ENCODE data around the gene TAAR2. TPM values are rescaled to one million over a fixed set of nuclear protein-coding genes. Genes with fewer than 3 reads are reported as not detected.
"Not testable (repeated sequence)": the region's sequence is repeated elsewhere in the genome, so short reads cannot be mapped to it uniquely, and the experiment has no call there.

TAAR2 gene
- total and polyA plus RNA-seq, 3 experiments from 2014 or later, result not detected

DNA sequence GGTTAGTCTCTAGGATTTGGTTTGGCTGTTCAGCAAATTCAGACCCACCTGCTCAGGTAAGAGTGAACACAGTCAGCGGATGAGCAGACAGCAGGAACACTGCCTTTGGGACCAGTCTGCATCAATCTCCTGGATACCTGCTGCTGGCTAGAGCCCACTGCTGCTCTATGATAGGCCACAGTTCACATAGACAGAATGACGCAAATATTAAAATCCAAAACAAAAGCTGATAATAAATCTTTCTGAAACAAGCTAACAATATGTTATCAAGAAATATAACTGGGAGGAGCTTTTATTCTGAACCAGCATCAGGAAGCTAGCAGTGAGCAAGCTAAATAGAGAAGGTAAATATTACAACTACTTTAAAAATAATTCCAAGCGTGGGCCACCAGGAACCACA, 35.0 kb upstream of the TAAR2 start, which contains the start of gene TAAR1:
TAAR1 (minus strand) TSS at position 101 of the 400 bp plus-strand sequence. CDS start 13,179 bp downstream, outside the sequence.
- no peaks in the 10 kb centered on the region for H3K9me3 Mint-ChIP-seq
- Histone ChIP-seq H3K4me3 (ENCODE audit: low read length) (no peak within 1 kb of the TSS), H3K27me3 (ENCODE audit: insufficient read depth, low read length, poor library complexity, severe bottlenecking) (no peaks in the 10 kb centered on the region), H3K27ac (ENCODE audit: low read depth, low read length) (no peak within 1 kb of the TSS), H3K36me3 (ENCODE audit: insufficient read depth, low read length) (no peaks in the 10 kb centered on the region), H3K9me3 (ENCODE audit: low read length) (no peaks in the 10 kb centered on the region), H3K4me1 (ENCODE audit: insufficient read depth, low read length) (no peaks in the 10 kb centered on the region)
- H3K36me3 Mint-ChIP-seq, result no peaks in the 10 kb centered on the region
- CTCF ChIA-PET, result interaction anchor here (1.3 kb wide), 1 partner anchor 11 kb away, joined by 4 read pairs; no protein-coding TSS in a partner anchor
- no peaks in the 10 kb centered on the region for H3K27me3 Mint-ChIP-seq
- H3K4me3 Mint-ChIP-seq, result no peak within 1 kb of the TSS
- H3K27ac Mint-ChIP-seq, result no peak within 1 kb of the TSS
- peaks cover 0 to 6% (median 0%) of the 10 kb centered on the region in 3 donors for H3K4me1 Mint-ChIP-seq
- DNase-seq, result no peak
- POLR2A ChIA-PET, result no interaction called here

DNA sequence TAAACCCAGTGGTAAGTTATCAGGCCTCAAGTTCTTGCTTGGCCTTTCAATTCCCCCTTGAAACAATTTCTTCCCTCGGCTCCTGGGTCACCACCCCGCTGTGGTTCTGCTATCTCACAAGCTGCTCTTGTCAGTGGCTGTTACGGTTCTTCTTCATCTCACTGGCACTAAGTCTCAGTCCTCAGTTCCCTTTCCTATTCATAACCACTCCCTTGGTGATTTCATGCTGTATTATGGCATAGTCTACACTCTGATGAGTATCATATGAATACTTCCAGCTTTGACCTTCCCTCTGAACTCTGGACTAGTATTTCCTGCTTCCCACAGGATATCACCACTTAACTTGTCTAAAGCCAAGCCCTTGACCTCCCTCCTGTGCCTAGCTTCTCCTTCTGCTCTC, 27.0 kb upstream of the TAAR2 start:
- no peaks in the 10 kb centered on the region for H3K36me3 ChIP-seq (ENCODE audit: insufficient read depth, low read length)
- no peak for DNase-seq
- H3K9me3 Mint-ChIP-seq, result no peaks in the 10 kb centered on the region
- ChIA-PET CTCF (no interaction called here), POLR2A (no interaction called here)
- no peak overlapping the region for H3K27ac ChIP-seq (ENCODE audit: low read depth, low read length)
- H3K27me3 ChIP-seq (ENCODE audit: insufficient read depth, low read length, poor library complexity, severe bottlenecking), result no peaks in the 10 kb centered on the region
- peaks cover 7 to 8% (median 7%) of the 10 kb centered on the region in 3 donors for H3K4me1 Mint-ChIP-seq
- H3K27me3 Mint-ChIP-seq, result no peaks in the 10 kb centered on the region
- H3K27ac Mint-ChIP-seq, result no peak overlapping the region
- H3K9me3 ChIP-seq (ENCODE audit: low read length), result no peaks in the 10 kb centered on the region
- no peak overlapping the region for H3K4me3 ChIP-seq (ENCODE audit: low read length)
- H3K36me3 Mint-ChIP-seq, result no peaks in the 10 kb centered on the region
- H3K4me1 ChIP-seq (ENCODE audit: insufficient read depth, low read length), result no peaks in the 10 kb centered on the region
- H3K4me3 Mint-ChIP-seq, result no peak overlapping the region

DNA sequence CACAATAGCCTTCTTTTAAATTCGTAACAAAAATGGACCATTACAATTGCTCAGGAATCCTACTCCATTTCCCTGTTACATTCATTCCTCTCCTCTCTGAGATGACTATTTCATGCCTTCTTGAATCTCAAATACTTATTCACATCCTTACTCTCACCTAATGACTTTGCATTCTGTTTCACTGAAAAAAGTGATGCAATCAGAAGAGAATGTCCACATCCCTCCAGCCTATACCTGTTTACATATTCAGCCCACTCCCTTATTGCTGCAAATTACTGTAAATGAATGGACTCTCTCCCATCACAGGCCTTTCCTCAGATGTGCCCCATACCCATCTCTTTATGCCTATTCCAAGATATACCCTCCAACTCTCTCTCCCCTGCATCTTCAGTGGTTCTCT, 26.4 kb upstream of the TAAR2 start:
- Histone ChIP-seq H3K4me3 (ENCODE audit: low read length) (no peak overlapping the region), H3K27me3 (ENCODE audit: insufficient read depth, low read length, poor library complexity, severe bottlenecking) (no peaks in the 10 kb centered on the region), H3K9me3 (ENCODE audit: low read length) (no peaks in the 10 kb centered on the region), H3K4me1 (ENCODE audit: insufficient read depth, low read length) (no peaks in the 10 kb centered on the region), H3K36me3 (ENCODE audit: insufficient read depth, low read length) (no peaks in the 10 kb centered on the region), H3K27ac (ENCODE audit: low read depth, low read length) (no peak overlapping the region)
- no peaks in the 10 kb centered on the region for H3K36me3 Mint-ChIP-seq
- H3K9me3 Mint-ChIP-seq, result no peaks in the 10 kb centered on the region
- no peaks in the 10 kb centered on the region for H3K27me3 Mint-ChIP-seq
- H3K4me1 Mint-ChIP-seq, result peaks cover 7 to 8% (median 7%) of the 10 kb centered on the region in 3 donors
- no peak overlapping the region for H3K27ac Mint-ChIP-seq
- ChIA-PET POLR2A (no interaction called here), CTCF (no interaction called here)
- H3K4me3 Mint-ChIP-seq, result no peak overlapping the region
- DNase-seq, result no peak

DNA sequence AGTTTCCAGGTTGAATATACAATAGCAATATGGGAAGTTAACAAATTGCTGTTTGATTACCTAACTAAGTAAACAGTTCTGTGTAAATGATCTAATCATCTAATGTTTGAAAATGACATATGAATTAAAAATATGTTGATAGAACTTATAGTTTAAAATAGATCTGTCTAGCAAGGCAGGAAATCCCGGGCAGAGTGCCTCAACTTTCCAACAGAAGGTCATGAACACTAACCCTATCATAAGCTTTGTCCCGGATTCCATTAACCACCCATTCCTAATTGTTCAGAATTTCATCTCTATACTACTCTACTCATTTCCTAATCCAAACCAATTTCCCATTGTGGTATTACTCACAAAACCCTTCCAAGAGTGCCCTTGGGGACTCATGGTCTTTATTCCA, 24.8 kb upstream of the TAAR2 start:
- H3K27me3 Mint-ChIP-seq, result no peaks in the 10 kb centered on the region

DNA sequence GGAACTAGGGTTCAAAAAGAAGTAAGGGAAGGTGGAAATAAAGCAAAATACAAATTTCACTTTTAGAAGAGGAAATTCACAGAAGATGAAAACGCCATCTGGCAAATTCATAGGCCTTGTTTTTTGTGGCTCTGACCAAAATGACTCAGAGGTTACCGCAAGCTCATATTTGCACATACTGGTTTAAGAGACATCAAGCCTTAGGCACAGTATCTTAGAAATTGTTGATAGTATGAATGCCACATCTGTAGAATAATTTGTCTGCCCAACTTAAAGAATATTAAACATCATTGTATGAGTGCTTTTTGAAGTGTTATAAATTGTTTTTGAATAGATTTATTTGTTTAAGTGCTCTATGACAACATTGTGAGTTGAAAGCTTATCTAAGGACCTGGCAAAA, 24.3 kb upstream of the TAAR2 start:
- Mint-ChIP-seq H3K36me3 (no peaks in the 10 kb centered on the region), H3K4me1 (peaks cover 7 to 8% (median 7%) of the 10 kb centered on the region in 3 donors), H3K27me3 (no peaks in the 10 kb centered on the region), H3K27ac (peak overlapping the region in 2 of 8 donors; percentile 13 to 76), H3K4me3 (peak overlapping the region in 1 of 7 donors; percentile 0), H3K9me3 (no peaks in the 10 kb centered on the region)
- H3K9me3 ChIP-seq (ENCODE audit: low read length), result no peaks in the 10 kb centered on the region
- ChIA-PET CTCF (interaction anchor here (2.1 kb wide), 1 partner anchor 150 kb away, joined by 5 read pairs; the partner anchor contains the start of gene SLC18B1), POLR2A (no interaction called here)
- no peak overlapping the region for H3K27ac ChIP-seq (ENCODE audit: low read depth, low read length)
- no peaks in the 10 kb centered on the region for H3K36me3 ChIP-seq (ENCODE audit: insufficient read depth, low read length)
- DNase-seq, result peak in 2 of 5 donors; percentile 27 to 58
- H3K4me3 ChIP-seq (ENCODE audit: low read length), result no peak overlapping the region
- no peaks in the 10 kb centered on the region for H3K4me1 ChIP-seq (ENCODE audit: insufficient read depth, low read length)
- no peaks in the 10 kb centered on the region for H3K27me3 ChIP-seq (ENCODE audit: insufficient read depth, low read length, poor library complexity, severe bottlenecking)

More for the DNA sequence above, 24.8 kb upstream of the TAAR2 start:
- H3K27ac ChIP-seq (ENCODE audit: low read depth, low read length), result no peak overlapping the region
- Mint-ChIP-seq H3K9me3 (no peaks in the 10 kb centered on the region), H3K4me1 (peaks cover 7 to 8% (median 7%) of the 10 kb centered on the region in 3 donors), H3K27ac (no peak overlapping the region), H3K4me3 (no peak overlapping the region), H3K36me3 (no peaks in the 10 kb centered on the region)
- ChIA-PET POLR2A (no interaction called here), CTCF (interaction anchor here (2.1 kb wide), 1 partner anchor 149 kb away, joined by 5 read pairs; the partner anchor contains the start of gene SLC18B1)
- H3K4me3 ChIP-seq (ENCODE audit: low read length), result no peak overlapping the region
- no peak for DNase-seq
- H3K36me3 ChIP-seq (ENCODE audit: insufficient read depth, low read length), result no peaks in the 10 kb centered on the region
- no peaks in the 10 kb centered on the region for H3K9me3 ChIP-seq (ENCODE audit: low read length)
- H3K27me3 ChIP-seq (ENCODE audit: insufficient read depth, low read length, poor library complexity, severe bottlenecking), result no peaks in the 10 kb centered on the region
- H3K4me1 ChIP-seq (ENCODE audit: insufficient read depth, low read length), result no peaks in the 10 kb centered on the region

DNA sequence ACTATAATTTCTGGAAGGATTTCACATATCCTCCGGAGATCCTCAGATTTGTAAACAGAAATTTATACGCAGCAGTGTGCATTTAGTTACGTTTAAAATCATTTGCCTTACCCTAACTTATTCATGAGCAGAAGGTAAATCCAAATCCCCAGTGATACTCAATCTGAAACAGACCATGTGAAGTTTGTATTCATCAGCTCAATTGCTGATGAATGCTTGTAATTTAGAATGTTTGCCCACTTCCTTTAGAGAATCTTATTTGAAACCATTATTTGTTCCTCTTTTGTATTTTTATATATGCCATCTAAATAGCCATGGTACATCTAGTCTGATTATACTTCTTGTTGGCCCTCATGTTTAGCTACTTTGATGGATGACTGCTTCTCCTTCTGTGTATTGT, 19.5 kb upstream of the TAAR2 start:
- POLR2A ChIA-PET, result no interaction called here

DNA sequence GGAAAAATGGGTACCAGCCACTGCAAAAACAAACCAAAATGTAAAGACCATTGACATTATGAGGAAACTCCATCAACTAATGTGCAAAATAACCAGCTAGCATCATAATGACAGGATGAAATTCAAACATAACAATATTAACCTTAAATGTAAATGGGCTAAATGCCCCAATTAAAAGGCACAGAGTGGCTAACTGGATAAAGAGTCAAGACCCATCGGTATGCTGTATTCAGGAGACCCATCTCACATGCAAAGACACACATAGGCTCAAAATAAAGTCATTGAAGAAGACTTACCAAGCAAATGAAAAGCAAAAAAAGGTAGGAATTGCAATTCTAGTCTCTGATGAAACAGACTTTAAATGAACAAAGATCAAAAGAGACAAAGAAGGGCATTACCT, 13.1 kb upstream of the TAAR2 start:
- H3K27me3 ChIP-seq (ENCODE audit: insufficient read depth, low read length, poor library complexity, severe bottlenecking); H3K36me3 ChIP-seq (ENCODE audit: insufficient read depth, low read length); CTCF ChIA-PET; H3K9me3 Mint-ChIP-seq; H3K4me1 Mint-ChIP-seq; H3K27ac ChIP-seq (ENCODE audit: low read depth, low read length); H3K4me3 ChIP-seq (ENCODE audit: low read length); POLR2A ChIA-PET; H3K27ac Mint-ChIP-seq; DNase-seq; H3K36me3 Mint-ChIP-seq; H3K4me3 Mint-ChIP-seq; H3K4me1 ChIP-seq (ENCODE audit: insufficient read depth, low read length); H3K9me3 ChIP-seq (ENCODE audit: low read length): not testable (repeated sequence)
- H3K27me3 Mint-ChIP-seq, result peaks cover 8 to 53% of the 10 kb centered on the region in 2 donors

More for the DNA sequence above, 19.5 kb upstream of the TAAR2 start:
- peaks cover 0 to 6% (median 0%) of the 10 kb centered on the region in 5 donors for H3K9me3 Mint-ChIP-seq
- no peak for DNase-seq
- no peaks in the 10 kb centered on the region for H3K27me3 ChIP-seq (ENCODE audit: insufficient read depth, low read length, poor library complexity, severe bottlenecking)
- no peaks in the 10 kb centered on the region for H3K4me1 ChIP-seq (ENCODE audit: insufficient read depth, low read length)
- H3K36me3 ChIP-seq (ENCODE audit: insufficient read depth, low read length), result no peaks in the 10 kb centered on the region
- no peak overlapping the region for H3K27ac ChIP-seq (ENCODE audit: low read depth, low read length)
- H3K4me3 ChIP-seq (ENCODE audit: low read length), result no peak overlapping the region
- no peak overlapping the region for H3K27ac Mint-ChIP-seq
- peaks cover 0 to 8% of the 10 kb centered on the region in 2 donors for H3K27me3 Mint-ChIP-seq
- no peaks in the 10 kb centered on the region for H3K36me3 Mint-ChIP-seq
- no peaks in the 10 kb centered on the region for H3K9me3 ChIP-seq (ENCODE audit: low read length)
- no peak overlapping the region for H3K4me3 Mint-ChIP-seq
- H3K4me1 Mint-ChIP-seq, result peaks cover 5 to 11% (median 7%) of the 10 kb centered on the region in 3 donors
- CTCF ChIA-PET, result no interaction called here

DNA sequence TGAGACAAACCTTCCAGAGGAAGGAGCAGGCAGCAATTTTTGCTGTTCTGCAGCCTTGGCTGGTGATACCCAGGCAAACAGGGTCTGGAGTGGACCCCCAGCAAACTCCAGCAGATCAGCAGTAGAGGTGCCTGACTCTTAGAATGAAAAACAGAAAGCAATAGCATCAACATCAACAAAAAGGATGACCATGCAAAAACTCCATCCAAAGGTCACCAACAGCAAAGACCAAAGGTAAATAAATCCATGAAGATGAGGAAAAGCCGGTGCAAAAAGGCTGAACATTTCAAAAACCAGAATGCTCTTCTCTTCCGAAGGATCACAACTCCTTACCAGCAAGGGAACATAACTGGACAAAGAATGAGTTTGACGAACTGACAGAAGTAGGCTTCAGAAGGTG, 11.8 kb upstream of the TAAR2 start:
- peak overlapping the region in 1 of 8 donors; percentile 47 for H3K27ac Mint-ChIP-seq
- H3K27me3 ChIP-seq (ENCODE audit: insufficient read depth, low read length, poor library complexity, severe bottlenecking); H3K4me1 ChIP-seq (ENCODE audit: insufficient read depth, low read length); POLR2A ChIA-PET; H3K36me3 Mint-ChIP-seq; H3K27ac ChIP-seq (ENCODE audit: low read depth, low read length); CTCF ChIA-PET; H3K36me3 ChIP-seq (ENCODE audit: insufficient read depth, low read length); H3K4me3 Mint-ChIP-seq; H3K9me3 Mint-ChIP-seq; H3K4me3 ChIP-seq (ENCODE audit: low read length); H3K4me1 Mint-ChIP-seq; DNase-seq; H3K9me3 ChIP-seq (ENCODE audit: low read length): not testable (repeated sequence)
- H3K27me3 Mint-ChIP-seq, result peaks cover 8 to 52% of the 10 kb centered on the region in 2 donors

DNA sequence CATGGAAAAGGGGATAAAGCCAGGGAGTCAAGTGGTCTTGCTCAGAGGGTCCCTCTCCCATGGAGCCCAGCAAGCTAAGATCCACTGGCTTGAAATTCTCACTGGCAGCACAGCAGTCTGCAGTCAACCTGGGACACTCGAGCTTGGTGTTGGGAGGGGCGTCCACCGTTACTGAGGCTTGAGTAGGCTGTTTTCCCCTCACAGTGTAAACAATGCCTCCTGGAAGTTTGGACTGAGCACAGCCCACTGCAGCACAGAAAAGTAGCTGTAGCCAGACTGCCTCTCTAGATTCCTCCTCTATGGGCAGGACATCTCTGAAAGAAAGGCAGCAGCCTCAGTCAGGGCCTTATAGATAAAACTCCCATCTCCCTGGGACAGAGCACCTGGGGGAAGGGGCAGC, 11.2 kb upstream of the TAAR2 start:
- H3K36me3 Mint-ChIP-seq; H3K4me1 Mint-ChIP-seq; H3K27ac ChIP-seq (ENCODE audit: low read depth, low read length); H3K27me3 ChIP-seq (ENCODE audit: insufficient read depth, low read length, poor library complexity, severe bottlenecking); H3K36me3 ChIP-seq (ENCODE audit: insufficient read depth, low read length); H3K4me3 ChIP-seq (ENCODE audit: low read length); H3K27ac Mint-ChIP-seq; H3K9me3 Mint-ChIP-seq; H3K9me3 ChIP-seq (ENCODE audit: low read length); H3K4me3 Mint-ChIP-seq; DNase-seq; POLR2A ChIA-PET; H3K4me1 ChIP-seq (ENCODE audit: insufficient read depth, low read length); CTCF ChIA-PET: not testable (repeated sequence)
- H3K27me3 Mint-ChIP-seq, result peaks cover 9 to 58% of the 10 kb centered on the region in 2 donors

Measured in CD8-positive, alpha-beta memory T cell (primary cell).